MCF 10A (cell line): ENCODE results near the gene MARVELD2. TPM values are rescaled to one million over a fixed set of nuclear protein-coding genes. Genes with fewer than 3 reads are reported as not detected.
"Not testable (repeated sequence)": the region's sequence is repeated elsewhere in the genome, so short reads cannot be mapped to it uniquely, and the experiment has no call there.

Source experiments
- BruUV-seq: library from RNA; stranded (reverse); fragments of 400-500 nt; replicated peaks from 2 replicates; lab custom pipeline; 2021; lab: Mats Ljungman, UMichigan
- CTCF ChIA-PET: fragments of 300-600 bp; sonication (Branson Sonifier 250); formaldehyde crosslinking; extraction: SDS; loops from one replicate; lab custom pipeline; 2021; ENCODE audit warnings: antibody characterized with exemption, inconsistent platforms; lab: Yijun Ruan, JAX
- POLR2A ChIA-PET: fragments of 300-600, 350-650 bp; sonication (Branson Sonifier 250); formaldehyde crosslinking; extraction: SDS; loops from one replicate; lab custom pipeline; 2020; ENCODE audit warnings: antibody characterized with exemption, inconsistent platforms; lab: Yijun Ruan, JAX
- DNase-seq: peaks from one replicate; pipeline ENCODE4 v3.0.0-alpha.2; 2018; ENCODE audit not compliant: unreplicated experiment
- H3K27ac Mint-ChIP-seq: one replicate; pipeline ENCODE4 v1.8.0; 2022; ENCODE audit warnings: mild to moderate bottlenecking, low read depth, mixed read lengths; ENCODE audit not compliant: unreplicated experiment
- H3K27me3 Mint-ChIP-seq: one replicate; pipeline ENCODE4 v1.8.0; 2022; ENCODE audit warnings: mixed read lengths; ENCODE audit not compliant: insufficient read depth, unreplicated experiment
- H3K36me3 Mint-ChIP-seq: one replicate; pipeline ENCODE4 v1.8.0; 2022; ENCODE audit warnings: mild to moderate bottlenecking, moderate library complexity, mixed read lengths; ENCODE audit not compliant: insufficient read depth, unreplicated experiment
- H3K4me1 Mint-ChIP-seq: one replicate; pipeline ENCODE4 v1.8.0; 2022; ENCODE audit warnings: mixed read lengths; ENCODE audit not compliant: insufficient read depth, unreplicated experiment
- H3K4me3 Mint-ChIP-seq: one replicate; pipeline ENCODE4 v1.8.0; 2022; ENCODE audit warnings: mild to moderate bottlenecking, moderate library complexity, mixed read lengths; ENCODE audit not compliant: unreplicated experiment
- H3K9me3 Mint-ChIP-seq: one replicate; pipeline ENCODE4 v1.8.0; 2022; ENCODE audit warnings: mixed read lengths; ENCODE audit not compliant: unreplicated experiment
- CTCF ChIP-seq: fragments of 200-600 bp; IDR thresholded peaks from one replicate; pipeline ENCODE4 v1.8.0; 2022; ENCODE audit warnings: antibody characterized with exemption, mild to moderate bottlenecking; ENCODE audit not compliant: unreplicated experiment
- intact Hi-C: fragments of 100-400 bp; cut with micrococcal nuclease; formaldehyde crosslinking; loops from 2 replicates; pipeline ENCODE4 v1.14.1; 2022
- total RNA-seq: library from RNA; stranded (reverse); gene quantifications from 2 replicates; pipeline ENCODE4 v1.2.3, GENCODE V29; 2022

MARVELD2 gene
- total RNA-seq, 1 experiment from 2014 or later: 19.4 TPM

GRCh38 chr5:69467442-69468225, 52.7 kb downstream of the MARVELD2 start:
- no peaks in the 10 kb centered on the region for H3K9me3 Mint-ChIP-seq
- H3K36me3 Mint-ChIP-seq: no peaks in the 10 kb centered on the region
- no peak for TF ChIP-seq CTCF
- no peaks in the 10 kb centered on the region for H3K27me3 Mint-ChIP-seq
- H3K4me3 Mint-ChIP-seq: no peak overlapping the region
- BruUV-seq: no TSS peak
- ChIA-PET CTCF (interaction anchor here (0.9 kb wide), 1 partner anchor 51 kb away, joined by 4 read pairs; no protein-coding TSS in a partner anchor), POLR2A (interaction anchor here (0.5 kb wide), 1 partner anchor 365 kb away, joined by 3 read pairs; no protein-coding TSS in a partner anchor)
- no peak overlapping the region for H3K27ac Mint-ChIP-seq
- intact Hi-C loops: no loop called here
- DNase-seq: no peak
- no peaks in the 10 kb centered on the region for H3K4me1 Mint-ChIP-seq

- H3K36me3 Mint-ChIP-seq: no peaks in the 10 kb centered on the region
- intact Hi-C loops: no loop called here
- no peaks in the 10 kb centered on the region for H3K27me3 Mint-ChIP-seq
- H3K27ac Mint-ChIP-seq: no peak overlapping the region
- no TSS peak for BruUV-seq
- no peaks in the 10 kb centered on the region for H3K9me3 Mint-ChIP-seq
- POLR2A ChIA-PET: no interaction called here
- no peak for DNase-seq
- CTCF ChIA-PET: no interaction called here
- TF ChIP-seq CTCF: no peak
- H3K4me3 Mint-ChIP-seq: no peak overlapping the region
- H3K4me1 Mint-ChIP-seq: no peaks in the 10 kb centered on the region
Measured at GRCh38 chr5:69468631-69469030, 53.7 kb downstream of the MARVELD2 start.

GRCh38 chr5:69471516-69471915, 56.6 kb downstream of the MARVELD2 start:
- H3K27ac Mint-ChIP-seq, H3K4me1 Mint-ChIP-seq, BruUV-seq, H3K9me3 Mint-ChIP-seq, H3K27me3 Mint-ChIP-seq, CTCF ChIA-PET, POLR2A ChIA-PET, DNase-seq, H3K36me3 Mint-ChIP-seq, intact Hi-C loops, H3K4me3 Mint-ChIP-seq: not testable (repeated sequence)

GRCh38 chr5:69472535-69473143, 57.7 kb downstream of the MARVELD2 start:
- H3K4me3 Mint-ChIP-seq, H3K27me3 Mint-ChIP-seq, POLR2A ChIA-PET, H3K4me1 Mint-ChIP-seq, H3K27ac Mint-ChIP-seq, CTCF ChIA-PET, DNase-seq, intact Hi-C loops, H3K36me3 Mint-ChIP-seq, H3K9me3 Mint-ChIP-seq, BruUV-seq: not testable (repeated sequence)

GRCh38 chr5:69477170-69477569, 62.3 kb downstream of the MARVELD2 start:
- BruUV-seq: no TSS peak
- Mint-ChIP-seq H3K9me3 (no peaks in the 10 kb centered on the region), H3K27me3 (no peaks in the 10 kb centered on the region), H3K4me1 (no peaks in the 10 kb centered on the region), H3K27ac (no peak overlapping the region), H3K36me3 (no peaks in the 10 kb centered on the region), H3K4me3 (no peak overlapping the region)
- ChIA-PET CTCF (interaction anchor here (1.0 kb wide), 1 partner anchor 57 kb away, joined by 3 read pairs; no protein-coding TSS in a partner anchor), POLR2A (no interaction called here)
- no peak for DNase-seq
- no peak for TF ChIP-seq CTCF
- intact Hi-C loops: no loop called here

- POLR2A ChIA-PET, intact Hi-C loops, H3K36me3 Mint-ChIP-seq, BruUV-seq, H3K27ac Mint-ChIP-seq, H3K4me1 Mint-ChIP-seq, H3K4me3 Mint-ChIP-seq, H3K9me3 Mint-ChIP-seq, DNase-seq, H3K27me3 Mint-ChIP-seq: not testable (repeated sequence)
- CTCF ChIA-PET: interaction anchor here (0.6 kb wide), 1 partner anchor 126 kb away, joined by 3 read pairs; no protein-coding TSS in a partner anchor
Measured at GRCh38 chr5:69478296-69478695, 63.4 kb downstream of the MARVELD2 start.
